ENCODE results near the gene VWA5B2.

DNA sequence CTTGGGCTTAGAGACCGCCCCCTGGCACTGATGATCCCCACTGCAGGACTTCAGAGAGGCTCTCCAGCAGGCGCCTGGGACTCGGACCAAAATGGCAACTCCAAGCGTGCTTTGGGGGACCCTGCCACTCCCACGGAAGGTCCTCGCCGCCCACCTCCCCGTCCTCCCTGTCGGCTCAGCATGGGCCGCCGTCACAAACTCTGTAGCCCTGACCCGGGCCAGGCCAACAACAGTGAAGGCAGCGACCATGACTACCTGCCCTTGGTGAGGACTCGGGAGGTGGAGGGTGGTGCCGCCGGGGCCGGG lies 11.7 kb downstream of the VWA5B2 start:
- TF ChIP-seq GATA2 (IDR thresholded peaks at IDR 0.05; ENCODE audit: low read depth, low read length), result no peak
- TF ChIP-seq GATA3 (IDR thresholded peaks at IDR 0.05; ENCODE audit: low read depth, low read length), result no peak
